Activated CD8-positive, alpha-beta memory T cell treated with anti-CD3 and anti-CD28 coated beads, Interleukin-2, amount 10 ng/mL, durations not matched to agents 7 days and 5 days (primary cell): ENCODE data around the gene CCR9. TPM values are rescaled to one million over a fixed set of nuclear protein-coding genes. Genes with fewer than 3 reads are reported as not detected.

Source experiments
- ATAC-seq: fragments of 150-1000 bp; cut with Tn5 transposase; one replicate; pipeline ENCODE4 v1.10.0; 2021; ENCODE audit warnings: moderate library complexity
- CTCF ChIA-PET: fragments of 350-600 bp; sonication (Branson Sonifier 250); formaldehyde crosslinking; loops from one replicate; lab custom pipeline; 2021; ENCODE audit warnings: antibody characterized with exemption; lab: Charles Lee
- DNase-seq: peaks from one replicate; pipeline ENCODE4 v3.0.0-alpha.2; 2020
- H3K27ac Mint-ChIP-seq: one replicate; pipeline ENCODE4 v1.8.0; 2021; ENCODE audit warnings: mild to moderate bottlenecking, mixed read lengths
- H3K27me3 Mint-ChIP-seq: one replicate; pipeline ENCODE4 v1.8.0; 2021; ENCODE audit warnings: mixed read lengths
- H3K36me3 Mint-ChIP-seq: one replicate; pipeline ENCODE4 v1.8.0; 2021; ENCODE audit warnings: mild to moderate bottlenecking, mixed read lengths
- H3K4me1 Mint-ChIP-seq: one replicate; pipeline ENCODE4 v1.8.0; 2021; ENCODE audit warnings: mixed read lengths
- H3K4me3 Mint-ChIP-seq: one replicate; pipeline ENCODE4 v1.8.0; 2021; ENCODE audit warnings: mild to moderate bottlenecking, moderate library complexity, mixed read lengths
- H3K9me3 Mint-ChIP-seq: one replicate; pipeline ENCODE4 v1.8.0; 2022; ENCODE audit warnings: low read depth, mixed read lengths
- total RNA-seq, 2 experiments: library from RNA; stranded (reverse); gene quantifications; one replicate each; pipeline ENCODE4 v1.2.3, GENCODE V29; 2021

The CCR9 gene
- total RNA-seq, 2 experiments from 2014 or later = 3.2 to 9.7 TPM

DNA sequence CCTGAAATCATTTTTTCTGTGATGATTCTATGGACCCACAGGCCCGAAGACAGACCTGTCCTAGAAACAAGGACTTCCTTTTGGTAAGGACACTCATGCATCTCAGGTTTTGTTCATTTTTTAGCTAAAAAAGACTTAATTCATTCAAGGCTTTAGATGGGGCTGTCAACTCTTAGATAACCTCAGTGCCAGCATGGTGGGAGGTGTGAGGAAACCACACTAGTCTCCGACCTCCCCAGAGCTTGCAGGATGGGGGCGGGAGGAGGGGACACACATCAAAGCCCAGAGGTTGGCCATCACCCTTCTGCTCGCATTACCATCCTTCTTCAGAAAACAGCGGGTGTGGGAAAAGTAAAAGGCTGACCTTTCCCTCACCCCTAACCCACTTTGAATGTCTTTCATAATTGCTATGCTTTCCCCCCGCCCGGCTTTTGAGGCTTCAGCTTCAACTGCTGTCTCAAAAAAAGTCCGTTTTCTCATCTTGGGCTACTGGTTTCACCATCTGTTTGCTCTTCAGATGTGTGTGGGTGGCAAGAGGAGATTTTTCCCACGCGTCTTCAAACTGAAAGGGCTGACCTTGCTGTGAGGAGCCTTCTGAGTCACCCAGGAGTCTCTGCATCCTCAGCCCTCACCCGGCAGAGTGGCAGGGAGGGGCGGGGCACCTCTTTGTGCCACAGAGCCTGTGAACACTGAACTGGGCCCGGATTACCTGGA is 29.3 kb downstream of the CCR9 start:
- Mint-ChIP-seq H3K27me3 (peaks cover 25% of the 10 kb centered on the region), H3K4me1 (peaks cover 66% of the 10 kb centered on the region), H3K36me3 (peaks cover 14% of the 10 kb centered on the region), H3K9me3 (no peaks in the 10 kb centered on the region), H3K27ac (peak overlapping the region; percentile 81), H3K4me3 (peak overlapping the region; percentile 52)
- ATAC-seq (peak; percentile 94), DNase-seq (peak; percentile 85)
- CTCF ChIA-PET = interaction anchor here (1.0 to 1.3 kb wide), 4 partner anchors 11 to 165 kb away, joined by 3 to 5 read pairs (median 4); no protein-coding TSS in a partner anchor

DNA sequence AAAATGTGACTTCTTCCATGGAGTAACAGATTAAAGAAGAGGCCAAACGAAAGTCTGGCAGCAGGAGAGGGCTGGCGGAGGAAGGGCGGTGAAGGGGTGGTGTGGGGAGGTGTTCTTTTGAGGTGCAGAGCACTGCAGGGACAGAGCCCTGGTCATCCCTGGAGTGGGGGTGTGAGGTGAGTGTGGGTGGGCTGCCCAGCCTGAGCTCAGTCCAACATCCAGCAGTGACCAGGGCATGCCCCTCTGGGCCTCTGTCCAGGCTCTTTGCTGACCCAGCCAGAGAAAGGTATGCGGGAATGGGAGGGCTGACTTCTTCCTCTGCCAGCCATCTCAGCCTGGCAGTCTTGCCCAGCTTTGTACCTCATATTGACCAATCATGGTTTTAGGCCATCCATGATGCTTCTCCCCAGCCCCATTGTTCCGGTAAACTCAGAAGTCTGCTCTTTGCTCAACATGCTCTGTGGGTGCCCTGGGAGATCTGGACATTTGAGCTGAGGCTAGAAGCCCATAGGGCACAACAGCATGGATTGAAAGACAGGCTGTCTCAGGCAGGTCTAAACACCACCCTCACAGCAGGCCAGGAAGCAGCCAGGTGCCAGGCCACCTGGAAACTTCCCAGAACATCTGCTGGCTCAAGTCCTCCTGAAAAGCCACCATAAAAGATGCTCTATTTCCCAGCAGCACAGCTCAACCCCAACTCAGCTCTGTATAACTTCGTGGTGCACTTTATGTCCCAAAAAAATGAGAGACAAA is 31.0 kb downstream of the CCR9 start:
- Mint-ChIP-seq H3K4me3 (no peak overlapping the region), H3K4me1 (peaks cover 57% of the 10 kb centered on the region), H3K27ac (no peak overlapping the region), H3K36me3 (peaks cover 12% of the 10 kb centered on the region), H3K9me3 (no peaks in the 10 kb centered on the region), H3K27me3 (peaks cover 15% of the 10 kb centered on the region)
- ATAC-seq (no peak), DNase-seq (no peak)
- CTCF ChIA-PET = no interaction called here

DNA sequence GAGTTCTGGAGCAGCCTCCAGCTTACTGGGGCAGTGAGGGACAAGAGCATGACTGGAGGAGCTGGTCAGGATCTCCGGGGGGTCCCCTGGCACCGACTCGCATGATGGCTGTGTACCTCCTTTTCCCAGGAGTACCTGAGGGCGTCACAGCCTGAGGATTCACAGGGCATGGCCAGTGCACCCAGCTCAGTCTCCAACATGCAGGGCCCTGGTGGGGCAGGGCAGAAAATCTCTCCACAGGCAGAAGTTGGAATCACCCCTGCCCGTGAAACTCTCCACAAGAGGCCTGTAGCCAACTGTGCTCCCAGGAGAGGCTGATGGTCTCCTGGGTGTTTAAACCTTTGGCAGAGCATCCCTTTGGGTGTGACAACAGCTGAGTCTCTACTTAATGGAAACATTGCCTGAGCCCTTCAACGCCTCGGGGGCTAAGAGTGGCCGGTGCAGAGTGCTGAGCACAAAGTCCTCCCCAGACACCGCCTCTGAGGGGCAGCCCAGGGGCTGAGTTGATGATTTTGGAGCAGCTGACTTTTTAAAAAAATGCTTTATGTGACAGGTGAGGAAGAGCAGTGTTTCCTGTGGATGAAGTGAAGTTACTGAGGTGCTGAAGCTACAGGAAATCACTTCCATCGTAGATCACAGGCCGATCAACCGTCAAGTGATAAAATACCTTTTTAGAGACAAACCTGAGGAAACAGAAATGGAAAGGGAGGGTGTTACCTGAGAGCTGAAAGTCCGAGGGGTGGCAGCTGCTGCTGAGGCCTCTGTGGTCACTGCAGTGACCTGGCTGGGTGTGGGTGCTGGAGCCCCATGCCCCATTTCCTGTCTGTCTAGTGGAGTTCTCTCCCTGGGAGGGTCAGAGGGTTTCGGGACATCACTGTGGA is 35.1 kb downstream of the CCR9 start:
- no peak overlapping the region for H3K27ac Mint-ChIP-seq

DNA sequence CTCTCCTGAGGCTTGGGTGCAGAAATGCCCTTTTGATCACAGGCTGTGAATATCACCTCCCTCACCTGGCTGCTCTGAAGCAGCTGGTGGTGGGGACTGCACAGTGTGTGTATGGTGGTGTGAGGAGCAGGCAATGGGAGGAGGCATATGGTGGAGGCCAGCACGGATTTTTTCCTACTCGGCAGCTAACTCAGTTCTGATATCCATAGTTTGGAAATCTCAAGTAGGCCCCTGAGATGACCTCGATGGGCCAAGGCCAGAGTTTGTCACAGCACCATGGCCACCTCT is 35.6 kb downstream of the CCR9 start:
- H3K36me3 Mint-ChIP-seq = peaks cover 34% of the 10 kb centered on the region

More for the DNA sequence above, 35.1 kb downstream of the CCR9 start:
- Mint-ChIP-seq H3K36me3 (peaks cover 31% of the 10 kb centered on the region), H3K4me3 (no peak overlapping the region), H3K27me3 (no peaks in the 10 kb centered on the region), H3K4me1 (peaks cover 36% of the 10 kb centered on the region), H3K9me3 (no peaks in the 10 kb centered on the region)
- no peak for DNase-seq
- CTCF ChIA-PET = interaction anchor here (1.3 to 3.2 kb wide), 6 partner anchors 8 to 410 kb away, joined by 3 to 22 read pairs (median 6); no protein-coding TSS in a partner anchor
- ATAC-seq = no peak

DNA sequence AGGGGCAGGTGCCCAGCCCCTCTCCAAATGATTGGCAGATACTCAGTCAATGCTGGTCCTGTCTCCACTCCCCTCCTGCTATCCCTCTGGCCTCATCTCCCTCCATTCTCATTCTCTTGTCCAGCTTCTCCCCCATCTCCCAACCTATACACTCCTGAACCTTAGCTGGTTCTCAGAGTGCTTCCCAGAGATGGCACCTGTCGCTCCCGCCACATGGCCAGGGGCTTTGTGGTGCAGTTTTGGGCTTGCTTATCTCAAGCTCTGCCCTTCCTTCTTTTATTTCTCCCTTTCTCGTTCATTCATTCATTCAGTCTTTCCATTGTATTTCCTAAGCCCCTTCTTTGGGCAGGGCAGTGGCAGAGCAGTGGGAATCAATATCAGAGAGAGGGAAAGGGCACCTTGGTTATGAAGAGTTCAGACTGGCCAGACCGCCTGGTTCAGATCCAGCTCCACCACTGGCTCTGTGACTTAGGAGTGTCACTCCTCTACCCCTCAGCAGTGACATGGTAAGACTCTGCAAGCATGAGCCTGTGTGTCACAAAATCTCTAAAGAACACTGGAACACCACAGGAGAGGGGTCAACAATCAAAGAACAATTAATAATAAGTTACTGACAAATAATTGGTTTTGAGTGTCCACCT is 36.7 kb downstream of the CCR9 start:
- ATAC-seq (no peak), DNase-seq (no peak)
- Mint-ChIP-seq H3K27me3 (no peaks in the 10 kb centered on the region), H3K9me3 (no peaks in the 10 kb centered on the region), H3K36me3 (peaks cover 43% of the 10 kb centered on the region), H3K4me3 (no peak overlapping the region), H3K4me1 (peaks cover 26% of the 10 kb centered on the region), H3K27ac (no peak overlapping the region)
- CTCF ChIA-PET = interaction anchor here (1.3 to 1.4 kb wide), 2 partner anchors 16 to 79 kb away, joined by 3 read pairs; no protein-coding TSS in a partner anchor

More for the DNA sequence above, 35.6 kb downstream of the CCR9 start:
- no peaks in the 10 kb centered on the region for H3K9me3 Mint-ChIP-seq
- H3K27me3 Mint-ChIP-seq = no peaks in the 10 kb centered on the region
- CTCF ChIA-PET = interaction anchor here (1.3 to 2.0 kb wide), 4 partner anchors 78 to 411 kb away, joined by 3 to 10 read pairs (median 4); no protein-coding TSS in a partner anchor
- peaks cover 33% of the 10 kb centered on the region for H3K4me1 Mint-ChIP-seq
- no peak for ATAC-seq
- no peak overlapping the region for H3K27ac Mint-ChIP-seq
- no peak for DNase-seq
- no peak overlapping the region for H3K4me3 Mint-ChIP-seq

DNA sequence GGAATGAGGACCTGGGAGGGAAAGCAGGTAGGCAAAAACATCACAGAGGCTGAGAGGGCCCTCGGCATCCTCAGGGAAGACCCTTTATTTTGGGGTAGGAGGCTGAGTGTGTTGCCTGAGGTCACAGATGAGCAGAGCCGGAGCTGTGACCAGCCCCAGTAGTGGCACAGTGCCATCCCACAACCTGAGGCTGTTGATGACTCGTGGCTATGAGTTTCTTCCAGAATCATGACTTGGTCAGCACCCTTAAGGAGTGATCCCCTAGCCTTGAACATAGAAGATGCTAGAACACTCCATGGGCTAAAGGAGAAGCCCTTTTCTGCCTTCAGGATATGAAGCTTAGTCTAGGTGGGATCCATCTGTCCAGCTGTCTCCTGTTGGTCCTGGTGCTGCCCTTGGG is 37.4 kb downstream of the CCR9 start:
- Mint-ChIP-seq H3K4me3 (no peak overlapping the region), H3K4me1 (peaks cover 21% of the 10 kb centered on the region), H3K9me3 (no peaks in the 10 kb centered on the region), H3K27me3 (no peaks in the 10 kb centered on the region), H3K36me3 (peaks cover 47% of the 10 kb centered on the region), H3K27ac (no peak overlapping the region)
- ATAC-seq = no peak
- CTCF ChIA-PET = interaction anchor here (1.4 to 30.7 kb wide), 2 partner anchors 15 to 155 kb away, joined by 3 to 708 read pairs; no protein-coding TSS in a partner anchor
- DNase-seq = no peak

DNA sequence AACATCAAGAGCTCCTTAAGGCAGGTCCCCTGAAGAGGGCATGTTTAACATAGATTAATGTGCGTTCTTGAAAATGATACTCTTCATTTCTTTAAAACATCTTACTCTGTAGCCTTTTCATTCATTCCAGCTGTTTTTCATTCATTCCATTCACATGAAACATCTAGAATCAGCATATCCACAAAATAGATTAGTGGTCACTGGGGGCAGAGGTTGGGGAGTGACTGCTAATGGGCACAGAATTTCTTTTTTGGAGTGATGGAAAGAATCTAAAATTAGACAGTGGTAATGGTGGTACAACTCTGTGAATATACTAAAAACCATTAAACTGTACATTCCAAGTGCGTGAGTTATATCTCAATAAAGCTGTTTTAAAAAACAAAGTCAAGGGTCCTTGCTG is 41.5 kb downstream of the CCR9 start:
- H3K4me1 Mint-ChIP-seq = peaks cover 6% of the 10 kb centered on the region
- DNase-seq (no peak), ATAC-seq (no peak)
- H3K4me3 Mint-ChIP-seq = no peak overlapping the region
- peaks cover 61% of the 10 kb centered on the region for H3K36me3 Mint-ChIP-seq
- CTCF ChIA-PET = interaction anchor here (1.2 to 30.7 kb wide), 7 partner anchors 13 to 179 kb away, joined by 3 to 708 read pairs (median 6); no protein-coding TSS in a partner anchor
- no peak overlapping the region for H3K27ac Mint-ChIP-seq
- H3K9me3 Mint-ChIP-seq = no peaks in the 10 kb centered on the region
- H3K27me3 Mint-ChIP-seq = no peaks in the 10 kb centered on the region

DNA sequence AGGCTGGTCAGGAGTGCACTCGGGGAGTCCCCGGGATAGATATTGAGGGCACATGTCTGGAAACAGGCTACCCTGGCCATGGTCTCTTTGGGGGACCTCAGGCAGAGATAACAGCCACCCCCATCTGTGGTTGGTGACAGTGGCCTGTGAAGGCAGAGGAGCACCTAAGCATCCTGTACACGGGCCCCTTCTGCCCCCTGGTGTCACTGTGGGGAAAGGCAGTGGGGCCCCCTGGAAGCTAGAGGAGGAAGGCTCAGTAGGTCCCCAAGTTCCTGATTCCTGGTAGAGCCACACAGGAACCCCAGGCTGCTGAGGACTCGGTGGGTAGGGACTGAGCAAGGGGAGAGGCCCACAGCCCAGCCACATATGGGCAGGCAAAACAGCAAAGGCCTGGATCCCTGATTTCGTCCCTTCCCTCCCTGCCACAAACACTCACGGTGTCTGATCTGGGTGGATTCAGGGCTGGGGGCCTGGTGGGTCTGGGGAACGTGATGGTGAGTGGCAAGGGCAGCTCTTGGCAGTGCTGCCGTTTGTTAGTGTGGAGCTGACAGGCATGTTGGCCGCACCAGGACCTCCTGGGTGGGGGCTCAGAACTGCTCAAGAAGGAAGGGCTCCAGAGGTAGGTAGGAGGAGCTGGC is 42.8 kb downstream of the CCR9 start:
- H3K36me3 Mint-ChIP-seq = peaks cover 60% of the 10 kb centered on the region
- no peak overlapping the region for H3K4me3 Mint-ChIP-seq
- H3K27ac Mint-ChIP-seq = no peak overlapping the region
- no peaks in the 10 kb centered on the region for H3K27me3 Mint-ChIP-seq
- ATAC-seq = peak; percentile 99
- peak; percentile 79 for DNase-seq
- peaks cover 3% of the 10 kb centered on the region for H3K4me1 Mint-ChIP-seq
- no peaks in the 10 kb centered on the region for H3K9me3 Mint-ChIP-seq
- CTCF ChIA-PET = interaction anchor here (0.6 to 30.7 kb wide), 45 partner anchors 8 to 945 kb away, joined by 3 to 708 read pairs (median 4); partner anchors contain the start of genes CXCR6, FYCO1 and LZTFL1

DNA sequence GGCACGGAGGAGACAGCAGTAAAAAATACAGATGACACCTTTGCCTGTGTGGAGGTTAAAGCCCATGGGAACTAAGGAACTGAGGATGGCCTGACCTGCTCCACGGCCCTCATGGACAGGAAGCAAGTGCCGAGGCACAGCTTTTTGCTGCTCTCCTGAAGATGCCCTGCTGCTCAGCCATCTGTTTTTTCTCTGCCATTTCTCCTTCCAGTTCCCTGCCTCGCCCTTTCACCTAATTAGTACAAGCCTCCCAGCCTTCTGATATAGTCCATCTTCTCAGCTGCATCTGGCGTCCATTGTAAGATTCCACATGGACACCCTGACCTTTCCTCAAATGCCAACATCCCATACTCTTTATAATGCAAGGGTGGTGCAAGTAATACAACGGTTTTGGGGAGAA is 45.2 kb downstream of the CCR9 start:
- Mint-ChIP-seq H3K4me1 (peaks cover 3% of the 10 kb centered on the region), H3K4me3 (no peak overlapping the region), H3K36me3 (peaks cover 64% of the 10 kb centered on the region), H3K9me3 (no peaks in the 10 kb centered on the region), H3K27me3 (no peaks in the 10 kb centered on the region), H3K27ac (no peak overlapping the region)
- DNase-seq (no peak), ATAC-seq (no peak)
- CTCF ChIA-PET = interaction anchor here (0.8 to 30.7 kb wide), 4 partner anchors 68 to 170 kb away, joined by 3 to 708 read pairs (median 4); no protein-coding TSS in a partner anchor

DNA sequence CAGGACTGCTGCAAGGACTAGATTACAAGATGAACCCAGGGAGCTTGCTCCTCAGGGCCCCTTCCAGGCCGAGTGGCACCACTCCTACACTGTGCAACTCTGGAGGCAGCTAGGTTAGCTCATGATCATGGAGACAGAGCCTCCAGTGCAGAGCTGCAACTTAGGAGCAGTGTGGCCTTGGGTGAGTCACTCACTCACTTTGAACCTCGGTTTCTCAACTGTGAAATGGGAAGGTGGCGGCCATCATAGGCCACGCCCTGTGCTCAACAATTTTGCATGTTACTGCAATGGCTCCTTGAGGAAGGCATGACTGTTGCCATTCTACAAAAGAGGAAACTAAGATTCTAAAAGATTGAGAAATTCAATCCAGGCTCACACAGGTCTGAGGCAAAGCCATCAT is 45.8 kb downstream of the CCR9 start:
- H3K4me3 Mint-ChIP-seq = no peak overlapping the region
- no peaks in the 10 kb centered on the region for H3K27me3 Mint-ChIP-seq
- CTCF ChIA-PET = interaction anchor here (0.8 to 30.7 kb wide), 4 partner anchors 67 to 170 kb away, joined by 3 to 708 read pairs (median 4); no protein-coding TSS in a partner anchor
- DNase-seq (no peak), ATAC-seq (no peak)
- no peak overlapping the region for H3K27ac Mint-ChIP-seq
- peaks cover 63% of the 10 kb centered on the region for H3K36me3 Mint-ChIP-seq
- H3K9me3 Mint-ChIP-seq = no peaks in the 10 kb centered on the region
- H3K4me1 Mint-ChIP-seq = peaks cover 3% of the 10 kb centered on the region

DNA sequence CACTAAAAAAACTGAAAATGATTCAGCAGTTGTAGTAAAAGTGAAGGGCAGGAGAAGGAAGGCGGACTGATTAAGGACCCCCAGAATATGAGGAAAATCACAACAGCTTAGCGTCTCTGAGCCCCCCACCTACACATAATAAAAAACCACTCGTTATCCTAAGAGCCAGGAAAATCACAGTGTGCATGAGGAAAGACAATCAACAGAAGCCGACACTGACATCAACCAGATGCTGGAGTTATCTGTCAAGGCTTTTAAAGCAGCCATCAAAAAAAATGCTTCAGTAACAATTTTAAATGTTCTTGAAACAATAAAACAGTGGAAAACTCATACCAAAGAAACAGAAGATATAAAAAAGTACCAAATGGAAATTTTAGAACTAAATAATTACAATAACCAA is 47.2 kb downstream of the CCR9 start:
- Mint-ChIP-seq H3K4me1 (peaks cover 12% of the 10 kb centered on the region), H3K27ac (no peak overlapping the region), H3K4me3 (no peak overlapping the region), H3K36me3 (peaks cover 56% of the 10 kb centered on the region), H3K27me3 (no peaks in the 10 kb centered on the region), H3K9me3 (no peaks in the 10 kb centered on the region)
- CTCF ChIA-PET = interaction anchor here (0.7 to 30.7 kb wide), 2 partner anchors 145 to 171 kb away, joined by 3 to 708 read pairs; no protein-coding TSS in a partner anchor
- ATAC-seq = no peak
- DNase-seq = no peak

DNA sequence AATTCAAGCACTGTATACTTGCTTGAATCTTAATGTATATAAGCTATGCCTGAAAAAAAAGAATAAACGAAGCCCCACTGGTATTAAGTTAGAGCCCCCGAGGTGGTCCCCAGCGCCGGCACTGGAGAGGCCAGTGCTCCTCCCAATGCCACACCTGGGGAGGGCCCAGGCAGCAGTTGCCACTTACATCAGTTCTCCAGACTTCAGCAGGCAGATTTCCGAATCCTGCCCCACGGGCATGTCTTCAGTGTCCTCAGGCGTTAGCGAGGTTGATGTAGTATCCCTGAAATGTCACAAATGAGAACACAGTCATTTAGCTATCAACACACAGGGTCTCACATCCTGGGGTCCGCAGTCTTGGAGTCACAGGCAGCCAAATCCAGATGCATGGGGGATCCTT is 49.9 kb downstream of the CCR9 start:
- Mint-ChIP-seq H3K27ac (no peak overlapping the region), H3K27me3 (no peaks in the 10 kb centered on the region), H3K36me3 (peaks cover 55% of the 10 kb centered on the region), H3K4me3 (no peak overlapping the region), H3K4me1 (peaks cover 34% of the 10 kb centered on the region), H3K9me3 (peaks cover 2% of the 10 kb centered on the region)
- DNase-seq (no peak), ATAC-seq (no peak)
- CTCF ChIA-PET = interaction anchor here (30.7 kb wide), 1 partner anchor 142 kb away, joined by 708 read pairs; no protein-coding TSS in a partner anchor
